Measurements from ENCODE around the gene SCT. TPM values are rescaled to one million over a fixed set of nuclear protein-coding genes. Genes with fewer than 3 reads are reported as not detected.

The SCT gene, protein sequence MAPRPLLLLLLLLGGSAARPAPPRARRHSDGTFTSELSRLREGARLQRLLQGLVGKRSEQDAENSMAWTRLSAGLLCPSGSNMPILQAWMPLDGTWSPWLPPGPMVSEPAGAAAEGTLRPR
- polyA plus RNA-seq, result not detected in 2 replicates
- polyA minus RNA-seq, result not detected in 2 replicates

DNA sequence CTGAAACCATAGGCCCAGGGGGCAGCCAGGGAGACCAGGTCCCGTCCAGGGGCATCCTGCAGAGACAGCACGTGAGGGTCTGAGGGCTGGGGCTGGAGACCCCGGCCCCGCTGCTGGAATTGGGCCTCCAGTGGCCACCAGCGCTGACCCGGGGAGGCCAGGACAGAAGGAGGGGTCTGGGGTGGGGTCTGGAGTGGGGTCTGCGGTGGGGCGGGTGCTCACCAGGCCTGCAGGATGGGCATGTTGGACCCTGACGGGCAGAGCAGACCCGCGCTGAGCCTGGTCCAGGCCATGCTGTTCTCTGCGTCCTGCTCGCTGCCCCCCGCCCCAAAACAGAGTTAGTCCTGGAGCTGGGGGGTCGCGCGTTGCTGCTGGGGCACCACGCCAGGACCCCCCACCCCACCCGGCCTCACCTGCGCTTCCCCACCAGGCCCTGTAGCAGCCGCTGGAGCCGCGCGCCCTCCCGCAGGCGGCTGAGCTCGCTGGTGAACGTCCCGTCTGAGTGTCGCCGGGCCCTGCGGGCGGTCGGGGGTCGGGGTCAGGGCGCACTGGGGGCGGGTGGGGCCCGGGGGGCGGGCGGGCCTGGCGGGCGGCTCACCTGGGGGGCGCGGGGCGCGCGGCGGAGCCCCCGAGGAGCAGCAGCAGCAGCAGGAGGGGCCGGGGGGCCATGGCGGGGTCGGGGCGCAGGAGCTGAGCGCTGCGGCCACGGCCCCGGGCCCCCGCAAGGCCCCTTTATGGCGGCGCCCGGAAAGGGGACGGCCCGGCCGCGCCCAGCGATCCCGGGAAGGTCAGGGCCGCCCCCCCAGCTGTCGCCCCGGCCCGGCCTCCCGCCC is at the start of gene SCT:
Gene SCT, minus strand, starts transcription at position 707 of the 833 bp plus-strand sequence. Its CDS starts 38 bp downstream, at position 669.
- no peak within 1 kb of the TSS for H3K9ac ChIP-seq (ENCODE audit: low read length)
- no peaks in the 10 kb centered on the region for H3K9me3 ChIP-seq (ENCODE audit: low read length)
- H4K20me1 ChIP-seq (ENCODE audit: insufficient read depth), result no peaks in the 10 kb centered on the region
- H3K4me3 ChIP-seq (ENCODE audit: low read length), result peak within 1 kb of the TSS; percentile 17
- H3K4me2 ChIP-seq (ENCODE audit: low read length), result no peak within 1 kb of the TSS
- H3K79me2 ChIP-seq (replicated peaks; ENCODE audit: insufficient read depth, low read length), result no peaks in the 10 kb centered on the region
- peak within 1 kb of the TSS; percentile 25 for H3K27ac ChIP-seq (ENCODE audit: low read length)
- H3K9me2 ChIP-seq (ENCODE audit: insufficient read depth, low read length), result no peaks in the 10 kb centered on the region
- TF ChIP-seq SMC3 (conservative IDR thresholded peaks at IDR 0.05; ENCODE audit: poor library complexity) (no peak), MXI1 (conservative IDR thresholded peaks at IDR 0.05; ENCODE audit: poor library complexity, severe bottlenecking) (no peak), EP300 (conservative IDR thresholded peaks at IDR 0.05; ENCODE audit: poor library complexity, severe bottlenecking) (no peak), TAF1 (IDR thresholded peaks at IDR 0.05; ENCODE audit: low read depth) (no peak), RAD21 (conservative IDR thresholded peaks at IDR 0.05) (no peak), POLR2AphosphoS5 (IDR thresholded peaks at IDR 0.05) (no peak)
- TF ChIP-seq, protein P1, sequence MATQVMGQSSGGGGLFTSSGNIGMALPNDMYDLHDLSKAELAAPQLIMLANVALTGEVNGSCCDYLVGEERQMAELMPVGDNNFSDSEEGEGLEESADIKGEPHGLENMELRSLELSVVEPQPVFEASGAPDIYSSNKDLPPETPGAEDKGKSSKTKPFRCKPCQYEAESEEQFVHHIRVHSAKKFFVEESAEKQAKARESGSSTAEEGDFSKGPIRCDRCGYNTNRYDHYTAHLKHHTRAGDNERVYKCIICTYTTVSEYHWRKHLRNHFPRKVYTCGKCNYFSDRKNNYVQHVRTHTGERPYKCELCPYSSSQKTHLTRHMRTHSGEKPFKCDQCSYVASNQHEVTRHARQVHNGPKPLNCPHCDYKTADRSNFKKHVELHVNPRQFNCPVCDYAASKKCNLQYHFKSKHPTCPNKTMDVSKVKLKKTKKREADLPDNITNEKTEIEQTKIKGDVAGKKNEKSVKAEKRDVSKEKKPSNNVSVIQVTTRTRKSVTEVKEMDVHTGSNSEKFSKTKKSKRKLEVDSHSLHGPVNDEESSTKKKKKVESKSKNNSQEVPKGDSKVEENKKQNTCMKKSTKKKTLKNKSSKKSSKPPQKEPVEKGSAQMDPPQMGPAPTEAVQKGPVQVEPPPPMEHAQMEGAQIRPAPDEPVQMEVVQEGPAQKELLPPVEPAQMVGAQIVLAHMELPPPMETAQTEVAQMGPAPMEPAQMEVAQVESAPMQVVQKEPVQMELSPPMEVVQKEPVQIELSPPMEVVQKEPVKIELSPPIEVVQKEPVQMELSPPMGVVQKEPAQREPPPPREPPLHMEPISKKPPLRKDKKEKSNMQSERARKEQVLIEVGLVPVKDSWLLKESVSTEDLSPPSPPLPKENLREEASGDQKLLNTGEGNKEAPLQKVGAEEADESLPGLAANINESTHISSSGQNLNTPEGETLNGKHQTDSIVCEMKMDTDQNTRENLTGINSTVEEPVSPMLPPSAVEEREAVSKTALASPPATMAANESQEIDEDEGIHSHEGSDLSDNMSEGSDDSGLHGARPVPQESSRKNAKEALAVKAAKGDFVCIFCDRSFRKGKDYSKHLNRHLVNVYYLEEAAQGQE (IDR thresholded peaks at IDR 0.05; ENCODE audit: borderline replicate concordance), result no peak
- H3K36me3 ChIP-seq (ENCODE audit: insufficient read depth, low read length), result no peaks in the 10 kb centered on the region
- H3K27me3 ChIP-seq (ENCODE audit: insufficient read depth, low read depth, low read length), result no peaks in the 10 kb centered on the region
- no peak within 1 kb of the TSS for H2AFZ ChIP-seq (ENCODE audit: low read depth, low read length)
- H3F3A ChIP-seq (ENCODE audit: insufficient read depth, low read length, poor library complexity, severe bottlenecking), result no peaks in the 10 kb centered on the region

DNA sequence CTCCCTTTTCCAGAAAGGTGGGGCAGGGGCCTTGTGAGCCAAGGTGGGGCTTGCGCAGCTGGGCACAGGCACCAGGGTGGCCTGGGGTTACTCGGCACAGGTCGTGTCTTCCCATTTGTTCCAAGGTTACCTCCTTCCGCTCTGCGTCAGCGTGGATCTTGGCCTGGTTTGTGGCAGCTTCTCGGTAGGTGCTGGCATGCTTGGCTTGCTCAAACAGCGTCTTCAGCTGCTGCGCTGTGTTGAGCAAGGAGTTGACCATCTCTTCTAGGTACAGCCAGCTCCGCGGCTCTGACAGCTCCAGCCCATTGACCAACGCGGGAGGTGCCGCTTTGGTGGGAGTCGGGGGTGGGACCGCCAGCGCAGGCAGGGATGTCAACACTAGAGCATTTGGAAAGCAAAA is 47.4 kb upstream of the SCT start:
- H3K9me2 ChIP-seq (ENCODE audit: insufficient read depth, low read length), result no peaks in the 10 kb centered on the region
- no peak overlapping the region for H3K9ac ChIP-seq (ENCODE audit: low read length)
- no peaks in the 10 kb centered on the region for H3K9me3 ChIP-seq (ENCODE audit: low read length)
- H4K20me1 ChIP-seq (ENCODE audit: insufficient read depth), result no peaks in the 10 kb centered on the region
- H3K4me2 ChIP-seq (ENCODE audit: low read length), result no peak overlapping the region
- H3K4me3 ChIP-seq (ENCODE audit: low read length), result no peak overlapping the region
- TF ChIP-seq POLR2AphosphoS5 (IDR thresholded peaks at IDR 0.05), result no peak
- TF ChIP-seq EZH2 (IDR thresholded peaks at IDR 0.05; ENCODE audit: borderline replicate concordance, insufficient read depth, low read length, poor library complexity, severe bottlenecking), result no peak
- TF ChIP-seq RAD21 (conservative IDR thresholded peaks at IDR 0.05), result no peak
- TF ChIP-seq TAF1 (IDR thresholded peaks at IDR 0.05; ENCODE audit: low read depth), result no peak
- TF ChIP-seq, protein P2, sequence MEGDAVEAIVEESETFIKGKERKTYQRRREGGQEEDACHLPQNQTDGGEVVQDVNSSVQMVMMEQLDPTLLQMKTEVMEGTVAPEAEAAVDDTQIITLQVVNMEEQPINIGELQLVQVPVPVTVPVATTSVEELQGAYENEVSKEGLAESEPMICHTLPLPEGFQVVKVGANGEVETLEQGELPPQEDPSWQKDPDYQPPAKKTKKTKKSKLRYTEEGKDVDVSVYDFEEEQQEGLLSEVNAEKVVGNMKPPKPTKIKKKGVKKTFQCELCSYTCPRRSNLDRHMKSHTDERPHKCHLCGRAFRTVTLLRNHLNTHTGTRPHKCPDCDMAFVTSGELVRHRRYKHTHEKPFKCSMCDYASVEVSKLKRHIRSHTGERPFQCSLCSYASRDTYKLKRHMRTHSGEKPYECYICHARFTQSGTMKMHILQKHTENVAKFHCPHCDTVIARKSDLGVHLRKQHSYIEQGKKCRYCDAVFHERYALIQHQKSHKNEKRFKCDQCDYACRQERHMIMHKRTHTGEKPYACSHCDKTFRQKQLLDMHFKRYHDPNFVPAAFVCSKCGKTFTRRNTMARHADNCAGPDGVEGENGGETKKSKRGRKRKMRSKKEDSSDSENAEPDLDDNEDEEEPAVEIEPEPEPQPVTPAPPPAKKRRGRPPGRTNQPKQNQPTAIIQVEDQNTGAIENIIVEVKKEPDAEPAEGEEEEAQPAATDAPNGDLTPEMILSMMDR (IDR thresholded peaks at IDR 0.05; ENCODE audit: poor library complexity, severe bottlenecking), result no peak
- TF ChIP-seq MXI1 (conservative IDR thresholded peaks at IDR 0.05; ENCODE audit: poor library complexity, severe bottlenecking), result no peak
- TF ChIP-seq, protein P1 (IDR thresholded peaks at IDR 0.05; ENCODE audit: borderline replicate concordance), result no peak
- no peak for TF ChIP-seq SMC3 (conservative IDR thresholded peaks at IDR 0.05; ENCODE audit: poor library complexity)
- TF ChIP-seq EP300 (conservative IDR thresholded peaks at IDR 0.05; ENCODE audit: poor library complexity, severe bottlenecking), result no peak
- H3K27ac ChIP-seq (ENCODE audit: low read length), result no peak overlapping the region
- H3K36me3 ChIP-seq (ENCODE audit: insufficient read depth, low read length), result peaks cover 11% of the 10 kb centered on the region
- H2AFZ ChIP-seq (ENCODE audit: low read depth, low read length), result no peak overlapping the region
- H3K79me2 ChIP-seq (replicated peaks; ENCODE audit: insufficient read depth, low read length), result no peaks in the 10 kb centered on the region
- H3F3A ChIP-seq (ENCODE audit: insufficient read depth, low read length, poor library complexity, severe bottlenecking), result no peaks in the 10 kb centered on the region
- H3K27me3 ChIP-seq (ENCODE audit: insufficient read depth, low read depth, low read length), result no peaks in the 10 kb centered on the region

Measured in neural cell (in vitro differentiated cells).